SK-N-SH (cell line): Measurements from ENCODE around the gene ERC1. TPM values are rescaled to one million over a fixed set of nuclear protein-coding genes. Genes with fewer than 3 reads are reported as not detected.

Experiments
- CTCF ChIA-PET: fragments of 300-600, 350-600 bp; formaldehyde crosslinking; extraction: SDS; loops from one replicate; lab custom pipeline; 2021; lab: Yijun Ruan, JAX
- POLR2A ChIA-PET: fragments of 350-600 bp; sonication (Branson Sonifier 250); formaldehyde crosslinking; extraction: SDS; loops from one replicate; lab custom pipeline; 2020; ENCODE audit warnings: antibody characterized with exemption, inconsistent platforms; lab: Yijun Ruan, JAX
- DNase-seq: peaks from one replicate; pipeline ENCODE4 v3.0.0; 2012
- H2AFZ ChIP-seq: fragments of 200-600 bp; sonication (generic); 2 replicates; pipeline ENCODE4 v1.8.1; 2016; ENCODE audit warnings: antibody characterized with exemption, mild to moderate bottlenecking, low read depth
- H3F3A ChIP-seq: fragments of 200-600 bp; sonication (generic); replicated peaks from 2 replicates; pipeline ENCODE3; 2016; ENCODE audit warnings: antibody characterized with exemption, mild to moderate bottlenecking; ENCODE audit not compliant: insufficient read depth
- H3K27ac ChIP-seq, 2 experiments: fragments of 200-500 bp in 1 of 2; fragments of 200-600 bp in 1 of 2; sonication (Bioruptor generic) in 1 of 2; sonication (generic), shearing (Covaris generic) in 1 of 2; 2 replicates each; pipeline versions ENCODE4 v1.5.1 to v1.6.1; 2014 to 2016; ENCODE audit warnings: low read depth in 2 of 2, inconsistent platforms in 1 of 2, low read length in 1 of 2, mild to moderate bottlenecking in 1 of 2, mixed read lengths in 1 of 2
- H3K27me3 ChIP-seq: fragments of 200-600 bp; sonication (generic), shearing (Covaris generic); 2 replicates; pipeline ENCODE4 v1.6.1; 2016; ENCODE audit warnings: mixed run types; ENCODE audit not compliant: insufficient read depth
- H3K36me3 ChIP-seq, 2 experiments: fragments of 200-500 bp in 1 of 2; fragments of 200-600 bp in 1 of 2; sonication (Bioruptor generic) in 1 of 2; sonication (generic) in 1 of 2; replicated peaks in 1 of 2; 2 replicates each; pipeline versions ENCODE3 to v1.5.1; 2014 to 2016; ENCODE audit warnings: low read length in 1 of 2, mild to moderate bottlenecking in 1 of 2; ENCODE audit not compliant: insufficient read depth in 2 of 2, control insufficient read depth in 1 of 2
- H3K4me1 ChIP-seq, 2 experiments: fragments of 200-500 bp in 1 of 2; fragments of 200-600 bp in 1 of 2; sonication (Bioruptor generic) in 1 of 2; sonication (generic), shearing (Covaris generic) in 1 of 2; 2 replicates each; pipeline versions ENCODE4 v1.5.1 to v1.6.1; 2014 to 2016; ENCODE audit warnings: low read depth in 1 of 2, low read length in 1 of 2, mixed run types in 1 of 2; ENCODE audit not compliant: insufficient read depth in 2 of 2, control insufficient read depth in 1 of 2
- H3K4me2 ChIP-seq: fragments of 200-600 bp; sonication (generic), shearing (Covaris generic); 2 replicates; pipeline ENCODE4 v1.6.1; 2017; ENCODE audit warnings: mixed run types
- H3K4me3 ChIP-seq, 2 experiments: fragments of 200-500 bp in 1 of 2; fragments of 200-600 bp in 1 of 2; sonication (Bioruptor generic) in 1 of 2; sonication (generic), shearing (Covaris generic) in 1 of 2; 2 replicates each; pipeline versions ENCODE4 v1.5.1 to v1.8.1; 2014 to 2016; ENCODE audit warnings: low read depth in 2 of 2, inconsistent platforms in 1 of 2, low read length in 1 of 2, mild to moderate bottlenecking in 1 of 2, mixed read lengths in 1 of 2, moderate library complexity in 1 of 2
- H3K79me2 ChIP-seq: fragments of 200-600 bp; sonication (generic); 2 replicates; pipeline ENCODE4 v1.8.1; 2017; ENCODE audit warnings: mild to moderate bottlenecking; ENCODE audit not compliant: insufficient read depth
- H3K9ac ChIP-seq: fragments of 200-600 bp; sonication (generic); 2 replicates; pipeline ENCODE4 v1.6.1; 2017; ENCODE audit warnings: mixed run types
- H3K9me2 ChIP-seq: fragments of 200-600 bp; sonication (generic); 2 replicates; pipeline ENCODE4 v1.6.1; 2017; ENCODE audit warnings: mixed run types
- H3K9me3 ChIP-seq: fragments of 200-600 bp; sonication (generic); 2 replicates; pipeline ENCODE4 v1.6.1; 2017; ENCODE audit warnings: mixed run types, mild to moderate bottlenecking, moderate library complexity
- H4K20me1 ChIP-seq: fragments of 200-600 bp; sonication (generic); 2 replicates; pipeline ENCODE4 v1.6.1; 2017; ENCODE audit warnings: mild to moderate bottlenecking, mixed run types; ENCODE audit not compliant: insufficient read depth
- EP300 ChIP-seq, 2 experiments: IDR thresholded peaks; 2 replicates each; pipeline versions ENCODE4 v1.4.0 to v1.6.1; 2012; ENCODE audit warnings: borderline replicate concordance in 1 of 2, low read depth in 1 of 2, low read length in 1 of 2
- EZH2phosphoT487 ChIP-seq: fragments of 200-600 bp; sonication (generic); IDR thresholded peaks from 2 replicates; pipeline ENCODE4 v1.6.1; 2017; ENCODE audit warnings: low read depth, mixed run types, mild to moderate bottlenecking, antibody characterized with exemption, moderate library complexity, borderline replicate concordance
- FOSL2 ChIP-seq: IDR thresholded peaks from 2 replicates; pipeline ENCODE4 v1.4.0; 2012; ENCODE audit warnings: low read depth, mild to moderate bottlenecking, moderate library complexity, borderline replicate concordance
- FOXJ3 ChIP-seq: sonication (generic); formaldehyde crosslinking; IDR thresholded peaks from 2 replicates; pipeline ENCODE4 v1.5.1; 2020; ENCODE audit warnings: mild to moderate bottlenecking, missing genetic modification reagents
- GABPA ChIP-seq: IDR thresholded peaks from 2 replicates; pipeline ENCODE4 v1.4.0; 2012; ENCODE audit warnings: low read depth, mild to moderate bottlenecking
- GATA2 ChIP-seq: sonication (generic); formaldehyde crosslinking; IDR thresholded peaks from 2 replicates; pipeline ENCODE4 v1.5.0; 2020; ENCODE audit warnings: mild to moderate bottlenecking, missing genetic modification reagents
- MEF2A ChIP-seq: IDR thresholded peaks from 2 replicates; pipeline ENCODE4 v1.4.0; 2012; ENCODE audit warnings: low read depth, borderline replicate concordance
- NRF1 ChIP-seq: IDR thresholded peaks from 2 replicates; pipeline ENCODE4 v1.6.1; 2012; ENCODE audit warnings: low read depth, mild to moderate bottlenecking, low read length
- POLR2AphosphoS5 ChIP-seq: IDR thresholded peaks from 2 replicates; pipeline ENCODE4 v1.6.1; 2012; ENCODE audit warnings: low read depth, low read length
- RAD21 ChIP-seq: IDR thresholded peaks from 2 replicates; pipeline ENCODE4 v1.6.1; 2012; ENCODE audit warnings: mild to moderate bottlenecking, low read length
- RFX5 ChIP-seq: IDR thresholded peaks from 2 replicates; pipeline ENCODE4 v1.6.1; 2012; ENCODE audit warnings: mild to moderate bottlenecking, improper control_type of control experiment, low read length
- RXRA ChIP-seq: IDR thresholded peaks from 2 replicates; pipeline ENCODE4 v1.4.0; 2012; ENCODE audit warnings: low read depth, mild to moderate bottlenecking, borderline replicate concordance
- SIN3A ChIP-seq: IDR thresholded peaks from 2 replicates; pipeline ENCODE4 v1.6.1; 2012; ENCODE audit warnings: low read depth, mild to moderate bottlenecking, low read length, moderate library complexity, borderline replicate concordance
- SMC3 ChIP-seq: IDR thresholded peaks from 2 replicates; pipeline ENCODE4 v1.6.1; 2012; ENCODE audit warnings: low read depth, low read length, improper control_type of control experiment
- YY1 ChIP-seq: IDR thresholded peaks from 2 replicates; pipeline ENCODE4 v1.4.0; 2012; ENCODE audit warnings: low read depth, mild to moderate bottlenecking
- WGBS: methylation state at CpG from one replicate; pipeline ENCODE4 v1.1.6; 2017; ENCODE audit warnings: low lambda C conversion rate; 5-methylcytosine and 5-hydroxymethylcytosine counted together
- polyA plus RNA-seq, 3 experiments: library from polyadenylated mRNA; depleted of rRNA; stranded (reverse); fragments of >200 nt; gene quantifications; 2 replicates each; pipeline ENCODE4 v1.2.3, GENCODE V29; 2012
- TF ChIP-seq, protein P1 (sequence below): fragments of 200-600 bp; sonication (generic); IDR thresholded peaks from 2 replicates; pipeline ENCODE4 v1.6.1; 2017; ENCODE audit warnings: antibody characterized with exemption, mild to moderate bottlenecking, moderate library complexity
- TF ChIP-seq, protein P2 (sequence below): IDR thresholded peaks from 2 replicates; pipeline ENCODE4 v1.6.1; 2012; ENCODE audit warnings: mild to moderate bottlenecking, low read depth, low read length, moderate library complexity
- TF ChIP-seq, protein P3 (sequence below): IDR thresholded peaks from 2 replicates; pipeline ENCODE4 v1.4.0; 2012; ENCODE audit warnings: low read depth, borderline replicate concordance
- TF ChIP-seq, protein P4 (sequence below): IDR thresholded peaks from 2 replicates; pipeline ENCODE4; 2012
- TF ChIP-seq, protein P5 (sequence below): IDR thresholded peaks from 2 replicates; pipeline ENCODE4 v1.4.0; 2012; ENCODE audit warnings: low read depth
- TF ChIP-seq, protein P6 (sequence below): fragments of 150-350 bp; IDR thresholded peaks from 2 replicates; pipeline ENCODE4 v1.6.1; 2017; ENCODE audit warnings: antibody characterized with exemption, low read length, low read depth, borderline replicate concordance

The ERC1 gene
- polyA plus RNA-seq, 1 of the 3 experiments (the other 2 are of a cell fraction): 7.5 TPM

DNA sequence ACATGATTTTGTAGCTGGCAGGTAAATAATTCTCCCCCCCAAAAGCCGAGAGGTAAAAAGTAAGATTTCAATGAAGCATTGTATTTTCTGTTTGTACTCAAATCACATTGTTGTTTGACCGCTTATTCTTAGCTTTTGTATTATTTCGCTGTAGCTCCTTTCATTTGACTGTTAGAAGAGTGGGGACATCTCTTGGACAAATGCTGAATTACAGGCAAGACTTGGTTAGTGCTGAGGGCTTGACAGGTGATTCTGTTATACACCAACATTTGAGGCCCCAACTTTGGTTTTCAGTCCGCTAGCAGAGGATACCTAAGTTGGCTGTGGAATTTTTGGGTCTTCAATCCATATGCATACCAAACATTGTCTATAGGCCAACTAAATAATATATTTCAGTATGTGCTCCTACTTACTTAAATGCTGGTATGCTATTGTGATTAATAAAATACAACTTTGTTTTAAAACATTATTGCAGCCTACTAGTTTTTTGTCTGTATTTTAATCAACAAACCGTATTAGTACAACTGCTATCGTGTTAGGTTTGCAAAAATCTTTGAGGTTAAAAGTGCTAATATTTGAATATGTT lies 102.2 kb downstream of the ERC1 start:
- Histone ChIP-seq H3K36me3 (no peaks in the 10 kb centered on the region), H3K4me3 (no peak overlapping the region; a peak in 1 of 4 replicates), H3K9me3 (no peaks in the 10 kb centered on the region), H3K27me3 (no peaks in the 10 kb centered on the region), H3K27ac (peak overlapping the region in 1 of 2 experiments; percentile 32; a peak in 1 of 4 replicates), H3F3A (peaks cover 20% of the 10 kb centered on the region), H3K9ac (no peak overlapping the region), H3K4me2 (no peak overlapping the region), H3K4me1 (peaks cover 0 to 8% of the 10 kb centered on the region in 2 experiments; a peak in 1 of 4 replicates), H3K79me2 (peaks cover 70% of the 10 kb centered on the region), H2AFZ (no peak overlapping the region), H4K20me1 (peaks cover 10% of the 10 kb centered on the region), H3K9me2 (no peaks in the 10 kb centered on the region)
- CTCF ChIA-PET: interaction anchor here (0.6 to 2.2 kb wide), 72 partner anchors 9 to 651 kb away, joined by 3 to 27 read pairs (median 4); partner anchors contain the start of genes RAD52 and WNK1
- WGBS: 20% methylated on average over 6 of the region's 6 CpGs
- no peak for TF ChIP-seq MEF2A
- TF ChIP-seq, protein P1, sequence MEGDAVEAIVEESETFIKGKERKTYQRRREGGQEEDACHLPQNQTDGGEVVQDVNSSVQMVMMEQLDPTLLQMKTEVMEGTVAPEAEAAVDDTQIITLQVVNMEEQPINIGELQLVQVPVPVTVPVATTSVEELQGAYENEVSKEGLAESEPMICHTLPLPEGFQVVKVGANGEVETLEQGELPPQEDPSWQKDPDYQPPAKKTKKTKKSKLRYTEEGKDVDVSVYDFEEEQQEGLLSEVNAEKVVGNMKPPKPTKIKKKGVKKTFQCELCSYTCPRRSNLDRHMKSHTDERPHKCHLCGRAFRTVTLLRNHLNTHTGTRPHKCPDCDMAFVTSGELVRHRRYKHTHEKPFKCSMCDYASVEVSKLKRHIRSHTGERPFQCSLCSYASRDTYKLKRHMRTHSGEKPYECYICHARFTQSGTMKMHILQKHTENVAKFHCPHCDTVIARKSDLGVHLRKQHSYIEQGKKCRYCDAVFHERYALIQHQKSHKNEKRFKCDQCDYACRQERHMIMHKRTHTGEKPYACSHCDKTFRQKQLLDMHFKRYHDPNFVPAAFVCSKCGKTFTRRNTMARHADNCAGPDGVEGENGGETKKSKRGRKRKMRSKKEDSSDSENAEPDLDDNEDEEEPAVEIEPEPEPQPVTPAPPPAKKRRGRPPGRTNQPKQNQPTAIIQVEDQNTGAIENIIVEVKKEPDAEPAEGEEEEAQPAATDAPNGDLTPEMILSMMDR: peak; percentile 82
- TF ChIP-seq, protein P2, sequence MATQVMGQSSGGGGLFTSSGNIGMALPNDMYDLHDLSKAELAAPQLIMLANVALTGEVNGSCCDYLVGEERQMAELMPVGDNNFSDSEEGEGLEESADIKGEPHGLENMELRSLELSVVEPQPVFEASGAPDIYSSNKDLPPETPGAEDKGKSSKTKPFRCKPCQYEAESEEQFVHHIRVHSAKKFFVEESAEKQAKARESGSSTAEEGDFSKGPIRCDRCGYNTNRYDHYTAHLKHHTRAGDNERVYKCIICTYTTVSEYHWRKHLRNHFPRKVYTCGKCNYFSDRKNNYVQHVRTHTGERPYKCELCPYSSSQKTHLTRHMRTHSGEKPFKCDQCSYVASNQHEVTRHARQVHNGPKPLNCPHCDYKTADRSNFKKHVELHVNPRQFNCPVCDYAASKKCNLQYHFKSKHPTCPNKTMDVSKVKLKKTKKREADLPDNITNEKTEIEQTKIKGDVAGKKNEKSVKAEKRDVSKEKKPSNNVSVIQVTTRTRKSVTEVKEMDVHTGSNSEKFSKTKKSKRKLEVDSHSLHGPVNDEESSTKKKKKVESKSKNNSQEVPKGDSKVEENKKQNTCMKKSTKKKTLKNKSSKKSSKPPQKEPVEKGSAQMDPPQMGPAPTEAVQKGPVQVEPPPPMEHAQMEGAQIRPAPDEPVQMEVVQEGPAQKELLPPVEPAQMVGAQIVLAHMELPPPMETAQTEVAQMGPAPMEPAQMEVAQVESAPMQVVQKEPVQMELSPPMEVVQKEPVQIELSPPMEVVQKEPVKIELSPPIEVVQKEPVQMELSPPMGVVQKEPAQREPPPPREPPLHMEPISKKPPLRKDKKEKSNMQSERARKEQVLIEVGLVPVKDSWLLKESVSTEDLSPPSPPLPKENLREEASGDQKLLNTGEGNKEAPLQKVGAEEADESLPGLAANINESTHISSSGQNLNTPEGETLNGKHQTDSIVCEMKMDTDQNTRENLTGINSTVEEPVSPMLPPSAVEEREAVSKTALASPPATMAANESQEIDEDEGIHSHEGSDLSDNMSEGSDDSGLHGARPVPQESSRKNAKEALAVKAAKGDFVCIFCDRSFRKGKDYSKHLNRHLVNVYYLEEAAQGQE: no peak
- TF ChIP-seq YY1: no peak
- TF ChIP-seq FOSL2: no peak
- TF ChIP-seq NRF1: no peak
- peak; percentile 59 for TF ChIP-seq SMC3
- TF ChIP-seq, protein P3, sequence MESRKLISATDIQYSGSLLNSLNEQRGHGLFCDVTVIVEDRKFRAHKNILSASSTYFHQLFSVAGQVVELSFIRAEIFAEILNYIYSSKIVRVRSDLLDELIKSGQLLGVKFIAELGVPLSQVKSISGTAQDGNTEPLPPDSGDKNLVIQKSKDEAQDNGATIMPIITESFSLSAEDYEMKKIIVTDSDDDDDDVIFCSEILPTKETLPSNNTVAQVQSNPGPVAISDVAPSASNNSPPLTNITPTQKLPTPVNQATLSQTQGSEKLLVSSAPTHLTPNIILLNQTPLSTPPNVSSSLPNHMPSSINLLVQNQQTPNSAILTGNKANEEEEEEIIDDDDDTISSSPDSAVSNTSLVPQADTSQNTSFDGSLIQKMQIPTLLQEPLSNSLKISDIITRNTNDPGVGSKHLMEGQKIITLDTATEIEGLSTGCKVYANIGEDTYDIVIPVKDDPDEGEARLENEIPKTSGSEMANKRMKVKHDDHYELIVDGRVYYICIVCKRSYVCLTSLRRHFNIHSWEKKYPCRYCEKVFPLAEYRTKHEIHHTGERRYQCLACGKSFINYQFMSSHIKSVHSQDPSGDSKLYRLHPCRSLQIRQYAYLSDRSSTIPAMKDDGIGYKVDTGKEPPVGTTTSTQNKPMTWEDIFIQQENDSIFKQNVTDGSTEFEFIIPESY: no peak
- no peak for TF ChIP-seq GATA2 (CRISPR knock-in tag)
- TF ChIP-seq RFX5: no peak
- no peak for TF ChIP-seq GABPA
- 0 out of 2 replicates have a peak, but pooled peaks have one; percentile 38 for TF ChIP-seq SIN3A
- TF ChIP-seq, protein P4, sequence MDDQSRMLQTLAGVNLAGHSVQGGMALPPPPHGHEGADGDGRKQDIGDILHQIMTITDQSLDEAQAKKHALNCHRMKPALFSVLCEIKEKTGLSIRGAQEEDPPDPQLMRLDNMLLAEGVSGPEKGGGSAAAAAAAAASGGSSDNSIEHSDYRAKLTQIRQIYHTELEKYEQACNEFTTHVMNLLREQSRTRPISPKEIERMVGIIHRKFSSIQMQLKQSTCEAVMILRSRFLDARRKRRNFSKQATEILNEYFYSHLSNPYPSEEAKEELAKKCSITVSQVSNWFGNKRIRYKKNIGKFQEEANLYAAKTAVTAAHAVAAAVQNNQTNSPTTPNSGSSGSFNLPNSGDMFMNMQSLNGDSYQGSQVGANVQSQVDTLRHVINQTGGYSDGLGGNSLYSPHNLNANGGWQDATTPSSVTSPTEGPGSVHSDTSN: no peak
- TF ChIP-seq RXRA: no peak
- TF ChIP-seq, protein P5, sequence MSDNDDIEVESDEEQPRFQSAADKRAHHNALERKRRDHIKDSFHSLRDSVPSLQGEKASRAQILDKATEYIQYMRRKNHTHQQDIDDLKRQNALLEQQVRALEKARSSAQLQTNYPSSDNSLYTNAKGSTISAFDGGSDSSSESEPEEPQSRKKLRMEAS: no peak
- TF ChIP-seq EZH2phosphoT487: no peak
- TF ChIP-seq RAD21: peak; percentile 91
- TF ChIP-seq, protein P6, sequence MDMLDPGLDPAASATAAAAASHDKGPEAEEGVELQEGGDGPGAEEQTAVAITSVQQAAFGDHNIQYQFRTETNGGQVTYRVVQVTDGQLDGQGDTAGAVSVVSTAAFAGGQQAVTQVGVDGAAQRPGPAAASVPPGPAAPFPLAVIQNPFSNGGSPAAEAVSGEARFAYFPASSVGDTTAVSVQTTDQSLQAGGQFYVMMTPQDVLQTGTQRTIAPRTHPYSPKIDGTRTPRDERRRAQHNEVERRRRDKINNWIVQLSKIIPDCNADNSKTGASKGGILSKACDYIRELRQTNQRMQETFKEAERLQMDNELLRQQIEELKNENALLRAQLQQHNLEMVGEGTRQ: no peak
- no peak for TF ChIP-seq EP300 (IDR thresholded peaks at IDR 0.05; ENCODE audit: borderline replicate concordance in 1 of 2, low read depth in 1 of 2, low read length in 1 of 2)
- no peak for TF ChIP-seq POLR2AphosphoS5
- TF ChIP-seq FOXJ3 (CRISPR knock-in tag): no peak
- POLR2A ChIA-PET: interaction anchor here (0.6 to 1.2 kb wide), 3 partner anchors 102 to 144 kb away, joined by 3 to 4 read pairs (median 3); partner anchors contain the start of genes ERC1 and RAD52
- peak; percentile 54 for DNase-seq
